HepG2 (cell line): ENCODE measurements around the gene U2AF2. TPM values are rescaled to one million over a fixed set of nuclear protein-coding genes. Genes with fewer than 3 reads are reported as not detected.

Experiments
- BATF2 ChIP-seq: sonication (generic); formaldehyde crosslinking; IDR thresholded peaks from 2 replicates; pipeline ENCODE4 v1.8.0; 2022; ENCODE audit warnings: mild to moderate bottlenecking, missing genetic modification reagents, moderate library complexity
- CEBPB ChIP-seq: IDR thresholded peaks from 2 replicates; pipeline ENCODE4 v1.6.1; 2011; ENCODE audit warnings: low read depth, low read length, improper control_type of control experiment, borderline replicate concordance
- CHD4 ChIP-seq: fragments of 200-600 bp; sonication (generic); IDR thresholded peaks from 2 replicates; pipeline ENCODE4 v1.7.0; 2017; ENCODE audit warnings: mild to moderate bottlenecking, low read length, borderline replicate concordance
- ELF4 ChIP-seq: sonication (generic); formaldehyde crosslinking; IDR thresholded peaks from 2 replicates; pipeline ENCODE4 v1.5.0; 2020; ENCODE audit warnings: missing genetic modification reagents, mild to moderate bottlenecking, moderate library complexity, borderline replicate concordance
- FOXJ3 ChIP-seq: sonication (generic); formaldehyde crosslinking; IDR thresholded peaks from 2 replicates; pipeline ENCODE4 v1.4.0; 2020; ENCODE audit warnings: missing genetic modification reagents, mild to moderate bottlenecking, borderline replicate concordance
- FOXK1 ChIP-seq: sonication (generic); formaldehyde crosslinking; IDR thresholded peaks from 2 replicates; pipeline ENCODE4 v1.4.0; 2020; ENCODE audit warnings: low read depth, missing genetic modification reagents, borderline replicate concordance
- FOXP1 ChIP-seq, 2 experiments: fragments of 450-650 bp in 1 of 2; IDR thresholded peaks; 2 replicates each; pipeline ENCODE4 v1.6.1; 2017 to 2018; ENCODE audit warnings: antibody characterized with exemption in 1 of 2
- GFI1 ChIP-seq: sonication (generic); formaldehyde crosslinking; IDR thresholded peaks from 2 replicates; pipeline ENCODE4 v1.5.0; 2020; ENCODE audit warnings: missing genetic modification reagents, mild to moderate bottlenecking, borderline replicate concordance
- HHEX ChIP-seq: IDR thresholded peaks from 2 replicates; pipeline ENCODE4 v1.6.1; 2016; ENCODE audit warnings: control low read depth
- HNRNPH1 ChIP-seq: fragments of 200-400 bp; formaldehyde crosslinking; optimal IDR thresholded peaks from 2 replicates; pipeline ENCODE3; 2017; ENCODE audit warnings: mild to moderate bottlenecking, low read depth, low read length
- JUN ChIP-seq: sonication (generic); formaldehyde crosslinking; IDR thresholded peaks from 2 replicates; pipeline ENCODE4 v1.4.0; 2020; ENCODE audit warnings: mild to moderate bottlenecking, missing genetic modification reagents
- MAX ChIP-seq: IDR thresholded peaks from 2 replicates; pipeline ENCODE4 v1.6.1; 2012; ENCODE audit warnings: inconsistent platforms
- MXI1 ChIP-seq: IDR thresholded peaks from 3 replicates; pipeline ENCODE4 v1.6.1; 2012; ENCODE audit warnings: low read depth, low read length, inconsistent platforms, borderline replicate concordance
- NFE2 ChIP-seq: sonication (generic); formaldehyde crosslinking; IDR thresholded peaks from 2 replicates; pipeline ENCODE4 v1.4.0; 2020; ENCODE audit warnings: missing genetic modification reagents
- PLRG1 ChIP-seq: fragments of 450-650 bp; conservative IDR thresholded peaks from 2 replicates; pipeline ENCODE4 v1.6.1; 2016
- RFX3 ChIP-seq: IDR thresholded peaks from 2 replicates; pipeline ENCODE4 v1.6.1; 2016; ENCODE audit warnings: missing biosample characterization, missing genetic modification reagents
- SAP130 ChIP-seq: IDR thresholded peaks from 2 replicates; pipeline ENCODE4 v1.6.1; 2016; ENCODE audit warnings: low read depth
- SKI ChIP-seq: fragments of 450-650 bp; IDR thresholded peaks from one replicate; pipeline ENCODE4 v1.6.1; 2018; ENCODE audit warnings: mild to moderate bottlenecking; ENCODE audit not compliant: partially characterized antibody
- SMAD9 ChIP-seq: sonication (generic); formaldehyde crosslinking; IDR thresholded peaks from 2 replicates; pipeline ENCODE4 v1.5.1; 2020; ENCODE audit warnings: mild to moderate bottlenecking, missing genetic modification reagents
- TRIM22 ChIP-seq: fragments of 450-650 bp; IDR thresholded peaks from 2 replicates; pipeline ENCODE4 v1.6.1; 2017
- ZBTB3 ChIP-seq: sonication (generic); formaldehyde crosslinking; IDR thresholded peaks from 2 replicates; pipeline ENCODE4 v1.4.0; 2020; ENCODE audit warnings: low read depth, mild to moderate bottlenecking, moderate library complexity, missing genetic modification reagents, borderline replicate concordance
- ZHX1 ChIP-seq: sonication (generic); formaldehyde crosslinking; IDR thresholded peaks from 2 replicates; pipeline ENCODE4 v1.8.1; 2022; ENCODE audit warnings: low read depth, mild to moderate bottlenecking, missing genetic modification reagents
- ZNF143 ChIP-seq: sonication (generic); formaldehyde crosslinking; IDR thresholded peaks from 2 replicates; pipeline ENCODE4 v1.4.0; 2020; ENCODE audit warnings: missing genetic modification reagents
- ZNF710 ChIP-seq: sonication (generic); formaldehyde crosslinking; IDR thresholded peaks from 2 replicates; pipeline ENCODE4 v1.5.0; 2020; ENCODE audit warnings: mild to moderate bottlenecking, missing genetic modification reagents, borderline replicate concordance
- ZNF775 ChIP-seq: sonication (generic); formaldehyde crosslinking; IDR thresholded peaks from 2 replicates; pipeline ENCODE4 v1.4.0; 2020; ENCODE audit warnings: missing genetic modification reagents, mild to moderate bottlenecking, moderate library complexity, borderline replicate concordance
- polyA plus RNA-seq, 8 experiments: library from polyadenylated mRNA; depleted of rRNA in 3 of 8; stranded (reverse) in 7 of 8; unstranded in 1 of 8; fragments of >200 nt; fragmentation: Illumina TruSeq in 4 of 8; extraction: Trizol in 4 of 8; gene quantifications; 2 replicates each; pipeline versions ENCODE4 v1.2.1 to v1.2.3, GENCODE V29; 2011 to 2016; ENCODE audit warnings: low read depth in 4 of 8, missing spikeins in 1 of 8, mixed read lengths in 1 of 8; ENCODE audit not compliant: insufficient read depth in 1 of 8
- total RNA-seq, 5 experiments: library from RNA; depleted of rRNA; stranded (reverse); fragments of >200 nt; fragmentation: Illumina TruSeq; extraction: Trizol; gene quantifications; 2 replicates each; pipeline ENCODE4 v1.2.3, GENCODE V29; 2016; ENCODE audit warnings: low read depth in 1 of 5

The U2AF2 gene
- total and polyA plus RNA-seq, 2 of the 13 experiments (the other 11 are each of a cell fraction or from before 2014, with no cell fraction given) = 84.3 to 124 TPM

GRCh38 chr19:55677572-55678028 lies 22.8 kb downstream of the U2AF2 start (continued):
- no peak for TF ChIP-seq BATF2 (CRISPR knock-in tag)
- no peak for TF ChIP-seq ZNF710 (CRISPR knock-in tag)
- TF ChIP-seq CEBPB = no peak
- no peak for TF ChIP-seq RFX3 (CRISPR knock-in tag)
- no peak for TF ChIP-seq SKI
- TF ChIP-seq JUN (CRISPR knock-in tag) = no peak
- no peak for TF ChIP-seq SMAD9 (CRISPR knock-in tag)
- TF ChIP-seq PLRG1 = no peak
- no peak for TF ChIP-seq GFI1 (CRISPR knock-in tag)
- no peak for TF ChIP-seq ZHX1 (CRISPR knock-in tag)
- no peak for TF ChIP-seq HHEX (CRISPR knock-in tag)
- no peak for TF ChIP-seq MAX
- TF ChIP-seq FOXP1 (IDR thresholded peaks at IDR 0.05) = no peak
- TF ChIP-seq FOXP1 (CRISPR knock-in tag; IDR thresholded peaks at IDR 0.05) = no peak
- no peak for TF ChIP-seq ZBTB3 (CRISPR knock-in tag)
- no peak for TF ChIP-seq FOXJ3 (CRISPR knock-in tag)
- peak; percentile 39; the same call in 1 of the 2 replicates for TF ChIP-seq SAP130 (CRISPR knock-in tag)
- TF ChIP-seq CHD4 = no peak
- TF ChIP-seq MXI1 = no peak
- TF ChIP-seq FOXK1 (CRISPR knock-in tag) = no peak
- no peak for TF ChIP-seq HNRNPH1
- TF ChIP-seq ZNF143 = no peak
- no peak for TF ChIP-seq TRIM22
- TF ChIP-seq ZNF775 (CRISPR knock-in tag) = no peak
- TF ChIP-seq ELF4 = no peak
- no peak for TF ChIP-seq NFE2
